OCI-LY3 (cell line): ENCODE measurements around the gene ADTRP.
"Not testable (repeated sequence)": the region's sequence is repeated elsewhere in the genome, so short reads cannot be mapped to it uniquely, and the experiment has no call there.

Source experiments
- H2AFZ ChIP-seq: fragments of 200-600, 300-600 bp; shearing (Covaris generic); 2 replicates; pipeline ENCODE4 v1.6.0; 2014; ENCODE audit warnings: antibody characterized with exemption, low read depth, low read length
- H3K27ac ChIP-seq: fragments of 200-600, 300-600 bp; sonication (generic); 2 replicates; pipeline ENCODE4 v1.5.1; 2014; ENCODE audit warnings: mild to moderate bottlenecking, low read length, moderate library complexity, mixed read lengths
- H3K27me3 ChIP-seq: fragments of 200-600, 300-600 bp; sonication (generic); 2 replicates; pipeline ENCODE4 v1.6.1; 2014; ENCODE audit warnings: low read depth, low read length, mixed read lengths
- H3K36me3 ChIP-seq: fragments of 200-600, 300-600 bp; sonication (generic); replicated peaks from 2 replicates; pipeline ENCODE3; 2014; ENCODE audit warnings: low read depth, low read length, mixed read lengths
- H3K4me1 ChIP-seq: fragments of 300-600, 200-600 bp; sonication (generic); 2 replicates; pipeline ENCODE4 v1.6.1; 2014; ENCODE audit warnings: low read length, mixed read lengths
- H3K4me2 ChIP-seq: fragments of 200-600, 300-600 bp; sonication (generic); 2 replicates; pipeline ENCODE4 v1.6.1; 2014; ENCODE audit warnings: low read length, mixed read lengths
- H3K4me3 ChIP-seq: fragments of 300-600, 200-600 bp; sonication (generic); 2 replicates; pipeline ENCODE4 v1.5.1; 2014; ENCODE audit warnings: antibody characterized with exemption, mild to moderate bottlenecking, low read length, moderate library complexity
- H3K79me2 ChIP-seq: fragments of 300-600, 200-600 bp; shearing (Covaris generic); 2 replicates; pipeline ENCODE4 v1.6.1; 2014; ENCODE audit warnings: mild to moderate bottlenecking, low read length, mixed read lengths
- H3K9ac ChIP-seq: fragments of 300-600, 200-600 bp; shearing (Covaris generic); 2 replicates; pipeline ENCODE4 v1.6.0; 2014; ENCODE audit warnings: mild to moderate bottlenecking, low read length, moderate library complexity
- H3K9me3 ChIP-seq: fragments of 200-600, 300-600 bp; shearing (Covaris generic); 2 replicates; pipeline ENCODE4 v1.6.1; 2014; ENCODE audit warnings: low read length, mixed read lengths; ENCODE audit not compliant: insufficient read depth
- H4K20me1 ChIP-seq: fragments of 200-600, 300-600 bp; sonication (generic); 2 replicates; pipeline ENCODE4 v1.6.1; 2016; ENCODE audit warnings: low read length, mixed read lengths; ENCODE audit not compliant: insufficient read depth
- EZH2phosphoT487 ChIP-seq: fragments of 200-600 bp; shearing (Covaris generic); IDR thresholded peaks from 2 replicates; pipeline ENCODE4 v1.6.1; 2018; ENCODE audit warnings: antibody characterized with exemption, mixed run types, low read depth
- TF ChIP-seq, protein P1 (sequence below): fragments of 200-600, 300-600 bp; sonication (generic); IDR thresholded peaks from 2 replicates; pipeline ENCODE4 v1.5.1; 2014; ENCODE audit warnings: antibody characterized with exemption, low read length, low read depth

Gene ADTRP

DNA sequence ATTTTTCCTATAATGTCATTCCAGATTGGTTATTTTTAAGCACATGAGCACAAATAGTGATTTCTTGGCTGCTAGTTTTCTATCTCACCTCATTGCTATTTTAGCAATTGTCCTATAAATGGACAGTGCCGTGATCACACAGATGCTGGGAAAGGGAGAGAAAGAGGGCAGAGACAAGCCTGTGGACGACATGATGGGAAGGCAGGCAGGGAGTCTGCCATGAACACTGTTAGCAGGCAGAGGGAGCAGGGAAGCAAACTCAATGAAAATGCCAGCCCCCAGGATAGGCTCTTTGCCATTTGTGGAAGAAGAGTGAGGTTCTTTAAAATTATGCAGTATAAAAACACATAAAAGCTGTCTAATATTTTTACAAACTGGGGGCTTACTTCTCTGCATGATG is 96.8 kb downstream of the ADTRP start:
- Histone ChIP-seq H2AFZ (no peak overlapping the region), H3K27ac (no peak overlapping the region), H3K9ac (no peak overlapping the region), H3K4me2 (no peak overlapping the region), H3K4me3 (no peak overlapping the region), H4K20me1 (no peaks in the 10 kb centered on the region), H3K36me3 (no peaks in the 10 kb centered on the region), H3K79me2 (no peaks in the 10 kb centered on the region), H3K27me3 (no peaks in the 10 kb centered on the region), H3K9me3 (no peaks in the 10 kb centered on the region), H3K4me1 (no peaks in the 10 kb centered on the region)
- TF ChIP-seq, protein P1, sequence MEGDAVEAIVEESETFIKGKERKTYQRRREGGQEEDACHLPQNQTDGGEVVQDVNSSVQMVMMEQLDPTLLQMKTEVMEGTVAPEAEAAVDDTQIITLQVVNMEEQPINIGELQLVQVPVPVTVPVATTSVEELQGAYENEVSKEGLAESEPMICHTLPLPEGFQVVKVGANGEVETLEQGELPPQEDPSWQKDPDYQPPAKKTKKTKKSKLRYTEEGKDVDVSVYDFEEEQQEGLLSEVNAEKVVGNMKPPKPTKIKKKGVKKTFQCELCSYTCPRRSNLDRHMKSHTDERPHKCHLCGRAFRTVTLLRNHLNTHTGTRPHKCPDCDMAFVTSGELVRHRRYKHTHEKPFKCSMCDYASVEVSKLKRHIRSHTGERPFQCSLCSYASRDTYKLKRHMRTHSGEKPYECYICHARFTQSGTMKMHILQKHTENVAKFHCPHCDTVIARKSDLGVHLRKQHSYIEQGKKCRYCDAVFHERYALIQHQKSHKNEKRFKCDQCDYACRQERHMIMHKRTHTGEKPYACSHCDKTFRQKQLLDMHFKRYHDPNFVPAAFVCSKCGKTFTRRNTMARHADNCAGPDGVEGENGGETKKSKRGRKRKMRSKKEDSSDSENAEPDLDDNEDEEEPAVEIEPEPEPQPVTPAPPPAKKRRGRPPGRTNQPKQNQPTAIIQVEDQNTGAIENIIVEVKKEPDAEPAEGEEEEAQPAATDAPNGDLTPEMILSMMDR, result no peak
- TF ChIP-seq EZH2phosphoT487, result no peak

DNA sequence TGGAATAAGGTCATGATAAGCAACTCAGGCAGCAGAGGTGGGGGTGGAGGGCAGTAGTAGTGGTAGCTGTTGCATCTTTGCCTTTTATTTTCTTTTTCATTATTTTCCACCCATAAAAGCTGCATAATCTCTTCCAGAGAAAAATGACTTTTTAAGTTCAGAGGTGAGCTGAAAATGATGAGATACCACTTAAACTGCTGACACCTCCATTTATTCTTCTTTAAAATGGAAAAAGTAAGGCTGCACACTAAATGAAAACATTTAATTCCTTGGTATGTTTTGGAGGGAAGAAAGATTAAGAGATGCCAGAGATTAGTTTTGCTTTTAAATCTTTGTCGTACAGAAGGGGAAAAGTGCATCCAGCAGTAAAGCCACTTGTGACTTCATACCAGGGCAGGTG is 97.2 kb downstream of the ADTRP start:
- H3K27me3 ChIP-seq, result no peaks in the 10 kb centered on the region
- no peak overlapping the region for H3K9ac ChIP-seq
- no peaks in the 10 kb centered on the region for H3K9me3 ChIP-seq
- no peaks in the 10 kb centered on the region for H3K36me3 ChIP-seq
- no peak overlapping the region for H3K27ac ChIP-seq
- H3K4me1 ChIP-seq, result no peaks in the 10 kb centered on the region
- no peak overlapping the region for H2AFZ ChIP-seq
- H4K20me1 ChIP-seq, result no peaks in the 10 kb centered on the region
- H3K4me2 ChIP-seq, result no peak overlapping the region
- no peaks in the 10 kb centered on the region for H3K79me2 ChIP-seq
- TF ChIP-seq, protein P1, result no peak
- TF ChIP-seq EZH2phosphoT487, result no peak
- no peak overlapping the region for H3K4me3 ChIP-seq

DNA sequence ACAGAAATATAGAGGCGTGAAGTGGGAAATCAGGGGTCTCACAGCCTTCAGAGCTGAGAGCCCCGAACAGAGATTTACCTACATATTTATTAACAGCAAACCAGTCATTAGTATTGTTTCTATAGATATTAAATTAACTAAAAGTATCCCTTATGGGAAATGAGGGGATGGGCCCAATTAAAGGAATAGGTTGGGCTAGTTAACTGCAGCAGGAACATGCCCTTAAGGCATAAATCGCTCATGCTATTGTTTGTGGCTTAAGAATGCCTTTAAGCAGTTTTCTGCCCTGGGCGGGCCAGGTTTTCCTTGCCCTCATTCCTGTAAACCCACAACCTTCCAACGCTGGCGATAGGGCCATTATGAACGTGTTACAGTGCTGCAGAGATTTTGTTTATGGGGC is 98.1 kb downstream of the ADTRP start:
- H3K36me3 ChIP-seq, H3K27me3 ChIP-seq, H4K20me1 ChIP-seq, H3K27ac ChIP-seq, H3K9me3 ChIP-seq, H2AFZ ChIP-seq, H3K4me3 ChIP-seq, H3K4me1 ChIP-seq, H3K9ac ChIP-seq, H3K4me2 ChIP-seq, H3K79me2 ChIP-seq: not testable (repeated sequence)

DNA sequence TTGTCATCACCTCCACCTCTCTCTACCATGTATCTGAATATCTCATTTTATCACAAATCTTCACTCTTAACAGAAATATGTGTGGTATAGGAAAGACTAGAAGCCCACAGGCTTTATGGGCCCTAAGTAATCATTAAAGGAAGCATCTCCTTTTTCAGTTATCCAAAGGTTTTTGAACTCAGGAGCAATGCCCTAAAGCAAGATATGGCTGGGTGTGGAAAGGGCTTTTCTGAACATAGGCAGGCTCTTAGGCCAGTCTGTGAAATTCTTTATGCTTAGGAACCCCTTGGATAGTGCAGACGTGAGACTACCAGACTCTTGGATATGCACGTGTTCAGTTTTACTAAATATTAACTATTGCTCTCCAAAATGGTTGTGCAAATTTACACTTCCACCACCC is 99.5 kb downstream of the ADTRP start:
- Histone ChIP-seq H3K9ac (no peak overlapping the region), H3K36me3 (no peaks in the 10 kb centered on the region), H4K20me1 (no peaks in the 10 kb centered on the region), H3K4me1 (no peaks in the 10 kb centered on the region), H3K27ac (no peak overlapping the region), H3K27me3 (no peaks in the 10 kb centered on the region), H3K4me2 (no peak overlapping the region), H2AFZ (no peak overlapping the region), H3K9me3 (no peaks in the 10 kb centered on the region), H3K4me3 (no peak overlapping the region), H3K79me2 (no peaks in the 10 kb centered on the region)
- TF ChIP-seq, protein P1, result no peak

DNA sequence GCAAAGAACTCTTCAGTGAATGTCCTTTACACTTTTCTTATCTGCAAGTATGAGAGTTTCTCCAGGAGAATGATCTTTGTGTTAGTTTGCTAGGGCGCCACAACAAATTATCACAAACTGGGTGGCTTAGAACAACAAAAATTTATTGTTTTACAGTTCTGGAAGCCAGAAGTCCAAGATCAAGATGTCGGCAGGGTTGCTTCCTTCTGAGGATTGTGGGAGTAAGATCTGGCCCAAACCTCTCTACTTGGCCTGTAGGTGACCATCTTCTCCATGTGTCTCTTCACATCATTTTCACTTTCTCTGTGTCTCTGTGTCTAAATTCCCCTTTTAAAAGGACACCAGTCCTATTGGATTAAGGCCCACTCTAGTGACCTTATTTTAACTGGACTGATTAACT is 103.0 kb downstream of the ADTRP start:
- no peaks in the 10 kb centered on the region for H3K9me3 ChIP-seq
- H3K27me3 ChIP-seq, result no peaks in the 10 kb centered on the region
- H2AFZ ChIP-seq, result no peak overlapping the region
- H3K27ac ChIP-seq, result no peak overlapping the region
- H3K4me2 ChIP-seq, result no peak overlapping the region
- no peaks in the 10 kb centered on the region for H3K36me3 ChIP-seq
- no peaks in the 10 kb centered on the region for H3K79me2 ChIP-seq
- H4K20me1 ChIP-seq, result no peaks in the 10 kb centered on the region
- no peak for TF ChIP-seq EZH2phosphoT487
- TF ChIP-seq, protein P1, result no peak
- H3K9ac ChIP-seq, result no peak overlapping the region
- H3K4me3 ChIP-seq, result no peak overlapping the region
- H3K4me1 ChIP-seq, result no peaks in the 10 kb centered on the region
